Hepatocyte (in vitro differentiated cells): ENCODE data around the gene F8. TPM values are rescaled to one million over a fixed set of nuclear protein-coding genes. Genes with fewer than 3 reads are reported as not detected.

ENCODE experiments used
- DNase-seq: peaks from one replicate; pipeline ENCODE4 v3.0.0-alpha.2; 2016; ENCODE audit warnings: low spot score
- H2AFZ ChIP-seq: fragments of 200-600 bp; sonication (generic); 2 replicates; pipeline ENCODE4 v1.6.0; 2016; ENCODE audit warnings: antibody characterized with exemption, mild to moderate bottlenecking
- H3K27ac ChIP-seq: fragments of 200-600 bp; sonication (generic); 2 replicates; pipeline ENCODE4 v1.5.1; 2016; ENCODE audit warnings: mild to moderate bottlenecking
- H3K27me3 ChIP-seq: fragments of 200-600 bp; sonication (generic); 2 replicates; pipeline ENCODE4 v1.6.1; 2016
- H3K36me3 ChIP-seq: fragments of 200-600 bp; sonication (generic); replicated peaks from 2 replicates; pipeline ENCODE4 v1.5.1; 2016; ENCODE audit warnings: low read depth; ENCODE audit not compliant: insufficient read depth
- H3K4me1 ChIP-seq: fragments of 200-600 bp; sonication (generic); 2 replicates; pipeline ENCODE4 v1.5.1; 2016; ENCODE audit warnings: mild to moderate bottlenecking, moderate library complexity; ENCODE audit not compliant: insufficient read depth
- H3K4me2 ChIP-seq: fragments of 200-600 bp; sonication (generic); 2 replicates; pipeline ENCODE4 v1.6.0; 2016
- H3K4me3 ChIP-seq: fragments of 200-600 bp; sonication (generic); 2 replicates; pipeline ENCODE4 v1.5.1; 2016; ENCODE audit warnings: mild to moderate bottlenecking
- H3K79me2 ChIP-seq: fragments of 200-600 bp; sonication (generic); 2 replicates; pipeline ENCODE4 v1.6.0; 2017; ENCODE audit warnings: mild to moderate bottlenecking
- H3K9me2 ChIP-seq: fragments of 200-600 bp; sonication (generic); replicated peaks from 2 replicates; pipeline ENCODE4 v1.6.0; 2017; ENCODE audit warnings: mild to moderate bottlenecking; ENCODE audit not compliant: insufficient read depth
- H3K9me3 ChIP-seq: fragments of 200-600 bp; sonication (generic); 2 replicates; pipeline ENCODE4 v1.5.1; 2016; ENCODE audit warnings: low read depth, mild to moderate bottlenecking
- H4K20me1 ChIP-seq: fragments of 200-600 bp; sonication (generic); 2 replicates; pipeline ENCODE4 v1.6.0; 2016; ENCODE audit warnings: mild to moderate bottlenecking; ENCODE audit not compliant: insufficient read depth, poor library complexity, severe bottlenecking
- CTCF ChIP-seq: fragments of 200-600 bp; sonication (generic); IDR thresholded peaks from 2 replicates; pipeline ENCODE4 v1.5.1; 2016; ENCODE audit warnings: antibody characterized with exemption, mild to moderate bottlenecking; ENCODE audit not compliant: poor library complexity
- EZH2 ChIP-seq: fragments of 200-600 bp; sonication (generic); IDR thresholded peaks from 2 replicates; pipeline ENCODE4 v1.6.1; 2016; ENCODE audit warnings: antibody characterized with exemption, mild to moderate bottlenecking, borderline replicate concordance
- EZH2phosphoT487 ChIP-seq: fragments of 200-600 bp; sonication (generic); IDR thresholded peaks from one replicate; pipeline ENCODE4 v1.6.1; 2018; ENCODE audit warnings: antibody characterized with exemption, mild to moderate bottlenecking, low read depth, moderate library complexity; ENCODE audit not compliant: unreplicated experiment, severe bottlenecking
- WGBS: methylation state at CpG from one replicate; pipeline ENCODE4 v1.1.6; 2016; ENCODE audit warnings: low lambda C conversion rate; ENCODE audit errors: missing lambda C conversion rate; 5-methylcytosine and 5-hydroxymethylcytosine counted together
- polyA plus RNA-seq: library from polyadenylated mRNA; unstranded; fragments of >200 nt; fragmentation: Nextera tagmentation; extraction: Ambion mirVana; gene quantifications from 2 replicates; pipeline ENCODE4 v1.2.1, GENCODE V29; 2016
- total RNA-seq: library from RNA; depleted of rRNA; stranded (reverse); fragments of >200 nt; gene quantifications from 2 replicates; pipeline ENCODE4 v1.2.3, GENCODE V29; 2014

Gene F8
- total and polyA plus RNA-seq, 2 experiments from 2014 or later: 0.92 to 1.4 TPM

DNA sequence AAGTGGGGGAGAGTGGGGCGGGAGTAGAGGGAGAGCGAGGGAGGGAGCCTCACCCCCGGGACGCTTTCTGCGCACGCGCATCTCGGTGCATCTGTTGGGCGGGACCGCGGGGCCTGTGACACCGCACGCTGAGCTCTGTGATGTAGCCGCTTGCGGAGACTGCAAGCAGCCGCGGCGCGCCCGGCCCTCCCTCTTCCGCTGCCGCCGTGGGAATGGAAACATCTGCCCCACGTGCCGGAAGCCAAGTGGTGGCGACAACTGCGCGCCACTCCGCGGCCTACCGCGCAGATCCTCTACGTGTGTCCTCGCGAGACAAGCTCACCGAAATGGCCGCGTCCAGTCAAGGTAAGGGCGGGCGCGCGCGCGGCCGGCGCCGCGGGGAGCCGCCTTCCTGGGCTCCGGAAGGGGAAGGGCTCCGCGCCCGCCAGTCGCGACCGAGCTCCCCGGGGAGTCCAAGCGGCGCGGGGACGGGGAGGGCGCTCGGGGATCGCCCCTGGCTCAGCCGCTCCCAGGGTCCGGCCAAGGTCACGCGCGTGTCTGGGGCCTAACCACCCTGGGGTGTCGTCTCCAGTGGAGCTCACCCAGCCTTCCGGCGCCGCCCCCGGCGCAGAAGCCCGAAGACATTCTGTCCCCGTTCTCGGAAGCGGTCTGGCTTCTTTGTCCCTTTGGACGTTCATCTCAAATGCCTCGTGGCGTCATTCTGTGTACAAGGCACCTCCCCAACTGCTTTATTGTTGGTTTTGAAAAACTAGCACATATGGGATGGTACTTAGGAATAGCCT, 4.4 kb upstream of the F8 start, which contains the start of gene FUNDC2:
Gene FUNDC2, plus strand, starts transcription at position 118 of the 782 bp plus-strand sequence. Its CDS starts 95 bp downstream, at position 213.
- H4K20me1 ChIP-seq: no peaks in the 10 kb centered on the region
- H2AFZ ChIP-seq: peak within 1 kb of the TSS; percentile 16
- peak within 1 kb of the TSS; percentile 48 for H3K4me3 ChIP-seq
- no peak for TF ChIP-seq EZH2
- no peak for TF ChIP-seq EZH2phosphoT487
- no peak for TF ChIP-seq CTCF
- no peaks in the 10 kb centered on the region for H3K36me3 ChIP-seq
- peak within 1 kb of the TSS; percentile 100 for H3K27ac ChIP-seq
- H3K79me2 ChIP-seq: peaks cover 36% of the 10 kb centered on the region
- DNase-seq: peak; percentile 94
- H3K9me3 ChIP-seq: no peaks in the 10 kb centered on the region
- no peaks in the 10 kb centered on the region for H3K9me2 ChIP-seq
- no peaks in the 10 kb centered on the region for H3K27me3 ChIP-seq
- 46% methylated on average over 77 of the region's 82 CpGs for WGBS
- H3K4me2 ChIP-seq: peak within 1 kb of the TSS; percentile 75
- H3K4me1 ChIP-seq: no peaks in the 10 kb centered on the region

DNA sequence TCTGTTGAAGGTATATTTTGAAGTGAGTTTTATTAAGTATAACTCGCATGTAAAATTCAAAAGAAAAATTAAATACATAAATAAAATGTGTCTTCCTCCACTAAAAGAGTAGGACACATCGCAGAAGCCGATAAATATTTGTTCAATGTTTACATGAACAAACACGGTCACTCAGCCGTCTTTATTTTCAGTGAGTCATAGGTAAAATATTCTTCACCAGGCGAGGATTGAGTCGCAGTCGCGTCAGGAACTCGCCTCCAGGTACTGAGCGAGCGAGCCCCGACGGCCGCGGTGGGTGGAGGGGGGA, 3.9 kb upstream of the F8 start:
- TF ChIP-seq CTCF (no peak), EZH2phosphoT487 (no peak), EZH2 (no peak)
- no peak overlapping the region for H2AFZ ChIP-seq
- H3K4me3 ChIP-seq: peak overlapping the region; percentile 23
- H3K9me2 ChIP-seq: no peaks in the 10 kb centered on the region
- H3K27me3 ChIP-seq: no peaks in the 10 kb centered on the region
- no peaks in the 10 kb centered on the region for H3K4me1 ChIP-seq
- no peaks in the 10 kb centered on the region for H3K9me3 ChIP-seq
- peak overlapping the region; percentile 100 for H3K27ac ChIP-seq
- WGBS: 31% methylated on average over 16 of the region's 16 CpGs
- H4K20me1 ChIP-seq: no peaks in the 10 kb centered on the region
- no peak for DNase-seq
- H3K36me3 ChIP-seq: no peaks in the 10 kb centered on the region
- peaks cover 30% of the 10 kb centered on the region for H3K79me2 ChIP-seq
- peak overlapping the region; percentile 64 for H3K4me2 ChIP-seq

DNA sequence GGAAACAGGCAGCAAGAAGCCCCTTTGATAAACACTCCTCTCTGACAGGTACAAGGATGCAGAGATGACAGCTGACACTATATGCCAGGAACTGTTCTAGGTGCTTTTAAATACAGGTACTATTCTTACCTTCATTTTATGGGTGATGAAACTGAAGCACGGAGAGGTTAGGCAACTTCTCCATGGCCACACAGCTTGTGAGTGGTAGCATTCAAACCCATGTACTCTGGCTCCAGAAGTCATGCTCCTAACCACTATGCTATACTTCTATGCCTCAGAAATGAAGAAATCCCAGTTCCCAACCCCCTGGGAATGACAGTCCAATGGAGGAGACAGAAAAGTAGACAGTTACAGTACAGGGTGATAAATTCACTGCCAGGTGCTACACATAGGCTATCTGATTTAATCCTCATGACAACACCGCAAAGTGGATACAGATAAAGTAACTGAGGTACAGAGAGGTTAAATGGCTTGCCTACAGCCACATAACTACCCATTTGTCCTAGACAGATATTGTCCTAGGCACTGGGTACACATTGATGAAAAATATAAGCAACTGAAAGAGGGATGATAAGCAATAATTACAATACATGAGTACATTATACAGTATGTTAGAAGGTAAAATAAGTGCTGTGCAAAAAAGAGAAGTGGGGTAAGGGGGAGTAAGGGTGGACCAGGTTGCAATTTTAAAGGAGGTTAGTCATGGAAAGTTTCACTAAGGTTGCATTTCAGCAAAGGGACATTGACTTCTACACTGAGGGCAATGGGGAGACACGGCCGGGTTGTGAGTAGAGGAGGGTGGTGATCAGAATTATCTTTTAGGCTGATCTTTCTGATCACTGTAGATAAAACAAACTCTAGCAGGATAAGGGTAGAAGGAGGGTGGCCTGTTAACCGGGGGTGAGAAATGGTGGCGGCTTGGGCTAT, 1.6 kb upstream of the F8 start:
- TF ChIP-seq EZH2 (no peak), CTCF (no peak), EZH2phosphoT487 (no peak)
- WGBS: 86% methylated on average over 6 of the region's 6 CpGs
- H3K27ac ChIP-seq: no peak overlapping the region

More for the DNA sequence above, 1.6 kb upstream of the F8 start:
- no peaks in the 10 kb centered on the region for H3K9me3 ChIP-seq
- DNase-seq: no peak
- H3K4me3 ChIP-seq: no peak overlapping the region
- H3K9me2 ChIP-seq: no peaks in the 10 kb centered on the region
- no peaks in the 10 kb centered on the region for H3K4me1 ChIP-seq
- H2AFZ ChIP-seq: no peak overlapping the region
- H3K27me3 ChIP-seq: no peaks in the 10 kb centered on the region
- H4K20me1 ChIP-seq: no peaks in the 10 kb centered on the region
- H3K79me2 ChIP-seq: peaks cover 12% of the 10 kb centered on the region
- H3K36me3 ChIP-seq: no peaks in the 10 kb centered on the region
- H3K4me2 ChIP-seq: no peak overlapping the region
